MM.1S (cell line): ENCODE data around the gene DIMT1.

Experiments used
- CTCF ChIP-seq: fragments of 300-600 bp; sonication (generic); IDR thresholded peaks from 2 replicates; pipeline ENCODE4 v1.5.1; 2016; ENCODE audit warnings: antibody characterized with exemption, low read length, mixed read lengths
- EZH2 ChIP-seq: fragments of 300-600 bp; sonication (generic); optimal IDR thresholded peaks from 2 replicates; pipeline ENCODE3; 2017; ENCODE audit warnings: low read depth, mild to moderate bottlenecking, antibody characterized with exemption, low read length, mixed read lengths
- EZH2phosphoT487 ChIP-seq: fragments of 300-600 bp; sonication (generic); IDR thresholded peaks from 2 replicates; pipeline ENCODE4 v1.6.1; 2018; ENCODE audit warnings: antibody characterized with exemption, low read length

DNA sequence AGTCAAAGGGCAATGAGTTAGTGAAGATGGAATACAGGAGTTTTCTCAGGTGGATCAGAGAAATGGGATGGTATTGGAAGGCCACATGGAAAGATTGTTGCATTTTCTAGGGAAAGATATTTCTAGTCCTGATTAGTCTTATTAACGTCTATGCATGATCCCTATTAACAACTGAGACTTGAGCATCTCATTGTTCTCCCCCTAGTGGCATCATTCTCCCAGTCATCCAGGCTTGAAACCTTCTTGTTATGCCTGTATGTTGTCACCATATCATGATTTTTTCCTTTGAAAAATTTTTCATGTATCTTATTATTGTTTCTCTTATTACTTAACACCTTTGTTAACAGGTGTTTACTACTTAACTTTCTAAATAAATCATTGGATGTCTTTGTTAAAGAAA is 63.3 kb downstream of the DIMT1 start:
- peak; percentile 21; the same call in 1 of the 2 replicates for TF ChIP-seq CTCF
- TF ChIP-seq EZH2phosphoT487: no peak
- TF ChIP-seq EZH2: no peak
